ENCODE results near the gene PEMT. TPM values are rescaled to one million over a fixed set of nuclear protein-coding genes. Genes with fewer than 3 reads are reported as not detected.

PEMT gene
- total RNA-seq, 2 experiments from 2014 or later, result 11.4 to 12.0 TPM

DNA sequence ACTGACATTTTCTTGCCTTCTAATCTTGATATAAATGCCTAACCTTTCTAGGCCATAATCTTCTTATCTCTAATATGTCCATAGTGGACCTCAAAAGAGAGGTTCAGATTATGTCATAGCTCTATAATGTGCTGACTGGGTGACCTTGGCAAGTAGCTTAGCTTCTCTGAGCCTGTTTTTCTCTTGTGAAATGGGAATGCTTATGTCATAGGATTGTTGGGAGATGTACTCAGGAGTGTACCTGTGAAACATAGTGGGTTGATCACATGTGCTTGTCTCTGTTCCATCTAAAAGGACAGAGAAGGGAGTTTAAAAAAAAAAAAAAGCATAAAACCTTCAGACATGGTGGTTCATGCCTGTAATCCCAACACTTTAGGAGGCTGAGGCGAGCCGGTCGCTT lies 112.3 kb downstream of the PEMT start:
- CTCF ChIA-PET, result no interaction called here
- no peaks in the 10 kb centered on the region for H3K27me3 ChIP-seq (ENCODE audit: control insufficient read depth in 1 of 2, insufficient read depth in 2 of 2, low read length in 2 of 2)
- DNase-seq, result no peak
- Mint-ChIP-seq H3K4me1 (ENCODE audit: low read depth) (peaks cover 63% of the 10 kb centered on the region), H3K27me3 (no peaks in the 10 kb centered on the region), H3K4me3 (peak overlapping the region; percentile 75), H3K36me3 (ENCODE audit: low read depth) (peaks cover 33% of the 10 kb centered on the region), H3K9me3 (no peaks in the 10 kb centered on the region), H3K27ac (peak overlapping the region; percentile 53)
- H3K27ac ChIP-seq (ENCODE audit: low read depth in 1 of 2, low read length in 2 of 2), result no peak overlapping the region
- TF ChIP-seq, protein P1, sequence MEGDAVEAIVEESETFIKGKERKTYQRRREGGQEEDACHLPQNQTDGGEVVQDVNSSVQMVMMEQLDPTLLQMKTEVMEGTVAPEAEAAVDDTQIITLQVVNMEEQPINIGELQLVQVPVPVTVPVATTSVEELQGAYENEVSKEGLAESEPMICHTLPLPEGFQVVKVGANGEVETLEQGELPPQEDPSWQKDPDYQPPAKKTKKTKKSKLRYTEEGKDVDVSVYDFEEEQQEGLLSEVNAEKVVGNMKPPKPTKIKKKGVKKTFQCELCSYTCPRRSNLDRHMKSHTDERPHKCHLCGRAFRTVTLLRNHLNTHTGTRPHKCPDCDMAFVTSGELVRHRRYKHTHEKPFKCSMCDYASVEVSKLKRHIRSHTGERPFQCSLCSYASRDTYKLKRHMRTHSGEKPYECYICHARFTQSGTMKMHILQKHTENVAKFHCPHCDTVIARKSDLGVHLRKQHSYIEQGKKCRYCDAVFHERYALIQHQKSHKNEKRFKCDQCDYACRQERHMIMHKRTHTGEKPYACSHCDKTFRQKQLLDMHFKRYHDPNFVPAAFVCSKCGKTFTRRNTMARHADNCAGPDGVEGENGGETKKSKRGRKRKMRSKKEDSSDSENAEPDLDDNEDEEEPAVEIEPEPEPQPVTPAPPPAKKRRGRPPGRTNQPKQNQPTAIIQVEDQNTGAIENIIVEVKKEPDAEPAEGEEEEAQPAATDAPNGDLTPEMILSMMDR (IDR thresholded peaks at IDR 0.05), result no peak
- H3K36me3 ChIP-seq (ENCODE audit: insufficient read depth, low read length), result peaks cover 12% of the 10 kb centered on the region
- intact Hi-C loops (cut with DNase I, micrococcal nuclease), result loop anchor here in 1 of 2 experiments (5.0 kb wide), 5 partner anchors 197 to 942 kb away; partner anchors contain the start of genes ATPAF2, COPS3, GID4 and SMCR8
- H3K4me3 ChIP-seq (ENCODE audit: low read length), result no peak overlapping the region
- H3K4me1 ChIP-seq (ENCODE audit: insufficient read depth, low read length), result peaks cover 44% of the 10 kb centered on the region
- H3K9me3 ChIP-seq (ENCODE audit: control insufficient read depth in 1 of 2, insufficient read depth in 1 of 2, low read length in 2 of 2), result no peaks in the 10 kb centered on the region
- no peak for ATAC-seq (ENCODE audit: poor library complexity)
- POLR2A ChIA-PET, result no interaction called here

DNA sequence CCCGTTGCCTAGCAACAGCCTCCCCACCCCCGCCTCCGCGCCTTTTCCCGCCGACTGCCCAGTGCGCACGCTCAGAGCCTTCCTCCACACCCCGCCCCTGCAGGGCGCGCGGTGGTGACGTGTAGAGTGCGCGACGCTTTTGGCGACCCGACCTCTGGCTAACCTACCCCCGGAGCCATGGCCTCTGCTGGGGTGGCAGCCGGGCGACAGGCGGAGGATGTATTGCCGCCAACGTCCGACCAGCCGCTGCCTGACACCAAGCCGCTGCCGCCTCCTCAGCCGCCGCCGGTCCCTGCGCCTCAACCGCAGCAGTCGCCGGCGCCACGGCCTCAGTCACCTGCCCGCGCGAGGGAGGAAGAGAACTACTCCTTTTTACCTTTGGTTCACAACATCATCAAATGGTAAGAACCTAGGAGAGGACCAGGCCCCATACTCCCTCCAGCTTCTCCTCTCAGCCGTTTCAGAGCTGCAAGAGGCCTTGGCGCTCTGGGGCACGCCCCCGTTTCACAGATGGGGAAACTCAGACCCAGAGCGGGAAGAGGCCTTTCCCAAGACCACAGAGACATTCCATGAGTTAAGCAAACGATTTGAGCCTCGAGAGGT lies 114.5 kb downstream of the PEMT start, which contains the start of gene MED9:
TSS of gene MED9 (plus strand) at position 136 of the 603 bp plus-strand sequence. CDS start at position 178, 42 bp downstream.
- ATAC-seq (ENCODE audit: poor library complexity) (peak; percentile 98), DNase-seq (peak; percentile 92 to 98 (median 94))
- peaks cover 6% of the 10 kb centered on the region for H3K27me3 Mint-ChIP-seq
- peaks cover 9% of the 10 kb centered on the region for H3K36me3 ChIP-seq (ENCODE audit: insufficient read depth, low read length)
- peak within 1 kb of the TSS; percentile 87 for H3K27ac Mint-ChIP-seq
- no peaks in the 10 kb centered on the region for H3K9me3 Mint-ChIP-seq
- no peaks in the 10 kb centered on the region for H3K9me3 ChIP-seq (ENCODE audit: control insufficient read depth in 1 of 2, insufficient read depth in 1 of 2, low read length in 2 of 2)
- TF ChIP-seq, protein P1 (IDR thresholded peaks at IDR 0.05), result no peak
- peaks cover 51% of the 10 kb centered on the region for H3K4me1 Mint-ChIP-seq (ENCODE audit: low read depth)
- H3K27ac ChIP-seq (ENCODE audit: low read depth in 1 of 2, low read length in 2 of 2), result peak within 1 kb of the TSS; percentile 42 to 58
- H3K27me3 ChIP-seq (ENCODE audit: control insufficient read depth in 1 of 2, insufficient read depth in 2 of 2, low read length in 2 of 2), result peaks cover 0 to 2% of the 10 kb centered on the region in 2 experiments
- POLR2A ChIA-PET, result no interaction called here
- H3K4me3 ChIP-seq (ENCODE audit: low read length), result peak within 1 kb of the TSS; percentile 82
- intact Hi-C loops (cut with DNase I, micrococcal nuclease), result loop anchor here in 1 of 2 experiments (1.0 to 5.0 kb wide), 7 partner anchors 19 to 940 kb away; partner anchors contain the start of genes ATPAF2, COPS3, GID4 and RASD1
- H3K36me3 Mint-ChIP-seq (ENCODE audit: low read depth), result peaks cover 25% of the 10 kb centered on the region
- H3K4me3 Mint-ChIP-seq, result peak within 1 kb of the TSS; percentile 91
- peaks cover 42% of the 10 kb centered on the region for H3K4me1 ChIP-seq (ENCODE audit: insufficient read depth, low read length)
- CTCF ChIA-PET, result interaction anchor here (1.5 kb wide), 1 partner anchor 20 kb away, joined by 7 read pairs; no protein-coding TSS in a partner anchor

DNA sequence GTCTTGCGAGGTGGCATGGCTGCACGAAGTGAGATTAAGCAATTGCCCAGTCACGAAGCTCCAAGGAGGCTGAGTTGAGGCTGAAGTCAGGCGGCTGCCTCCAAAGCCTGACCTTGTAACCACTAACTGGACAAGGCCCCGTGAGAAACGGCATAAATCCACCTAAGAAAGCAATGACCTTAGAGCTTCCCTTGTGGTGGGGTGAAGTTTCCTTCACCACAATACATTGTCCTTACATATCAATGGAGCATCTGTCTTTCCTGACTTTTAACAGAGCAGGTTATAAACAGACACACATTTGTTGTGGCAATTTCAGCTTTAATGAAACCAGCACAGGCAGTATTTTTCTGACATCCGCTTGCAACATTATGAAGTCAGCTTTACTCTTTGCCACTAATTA lies 117.2 kb downstream of the PEMT start:
- intact Hi-C loops (cut with DNase I, micrococcal nuclease), result no loop called here
- Histone ChIP-seq H3K27me3 (ENCODE audit: control insufficient read depth in 1 of 2, insufficient read depth in 2 of 2, low read length in 2 of 2) (peaks cover 8 to 9% of the 10 kb centered on the region in 2 experiments), H3K36me3 (ENCODE audit: insufficient read depth, low read length) (no peaks in the 10 kb centered on the region), H3K27ac (ENCODE audit: low read depth in 1 of 2, low read length in 2 of 2) (no peak overlapping the region), H3K9me3 (ENCODE audit: control insufficient read depth in 1 of 2, insufficient read depth in 1 of 2, low read length in 2 of 2) (no peaks in the 10 kb centered on the region), H3K4me1 (ENCODE audit: insufficient read depth, low read length) (peaks cover 25% of the 10 kb centered on the region), H3K4me3 (ENCODE audit: low read length) (no peak overlapping the region)
- peaks cover 25% of the 10 kb centered on the region for H3K4me1 Mint-ChIP-seq (ENCODE audit: low read depth)
- ATAC-seq (ENCODE audit: poor library complexity) (no peak), DNase-seq (no peak)
- H3K27ac Mint-ChIP-seq, result no peak overlapping the region
- peaks cover 9% of the 10 kb centered on the region for H3K36me3 Mint-ChIP-seq (ENCODE audit: low read depth)
- peaks cover 6% of the 10 kb centered on the region for H3K27me3 Mint-ChIP-seq
- TF ChIP-seq, protein P1 (IDR thresholded peaks at IDR 0.05), result no peak
- ChIA-PET POLR2A (no interaction called here), CTCF (interaction anchor here (1.4 kb wide), 1 partner anchor 22 kb away, joined by 7 read pairs; the partner anchor contains the start of gene RASD1)
- no peaks in the 10 kb centered on the region for H3K9me3 Mint-ChIP-seq
- no peak overlapping the region for H3K4me3 Mint-ChIP-seq

Data from CD4-positive, alpha-beta T cell (primary cell).